Lower lobe of right lung (tissue), 2 donors: ENCODE data around the gene PLA2G2E. TPM values are rescaled to one million over a fixed set of nuclear protein-coding genes. Genes with fewer than 3 reads are reported as not detected.

ENCODE experiments used
- ATAC-seq, 2 donors: fragments of 200-7000 bp; cut with Tn5 transposase; one replicate each; pipeline ENCODE4 v1.9.1; 2020 to 2022; ENCODE audit warnings: mild to moderate bottlenecking in 2 of 2, moderate library complexity in 2 of 2
- DNase-seq: peaks from one replicate; pipeline ENCODE4 v3.0.0-alpha.2; 2020
- H3K27ac ChIP-seq: fragments of 200-600 bp; one replicate; pipeline ENCODE4 v1.8.0; 2022
- H3K27me3 ChIP-seq: fragments of 200-600 bp; one replicate; pipeline ENCODE4 v1.8.0; 2022; ENCODE audit warnings: low read depth
- H3K36me3 ChIP-seq: fragments of 200-600 bp; one replicate; pipeline ENCODE4 v1.8.0; 2022; ENCODE audit warnings: mild to moderate bottlenecking
- H3K4me1 ChIP-seq: fragments of 200-600 bp; one replicate; pipeline ENCODE4 v1.8.0; 2022
- H3K4me3 ChIP-seq: fragments of 200-600 bp; one replicate; pipeline ENCODE4 v1.8.0; 2022; ENCODE audit warnings: mild to moderate bottlenecking
- H3K9me3 ChIP-seq: fragments of 200-600 bp; one replicate; pipeline ENCODE4 v1.8.0; 2022
- CTCF ChIP-seq: fragments of 200-600 bp; IDR thresholded peaks from one replicate; pipeline ENCODE4 v1.8.0; 2022; ENCODE audit warnings: antibody characterized with exemption, mild to moderate bottlenecking
- intact Hi-C: fragments of 100-400 bp; cut with DNase I; formaldehyde crosslinking; loops from one replicate; pipeline ENCODE4 v1.11.0; 2022
- total RNA-seq: library from RNA; stranded (reverse); fragmentation: NEBNext Ultra II Directional; extraction: Animal tissue kit (Norgen Biotek cat#: 25700); gene quantifications from one replicate; pipeline ENCODE4 v1.2.1, GENCODE V29; 2021
- donor health status: DM: no; HTN: yes; CAD: no; lungs with severe emphysema.

The PLA2G2E gene
- total RNA-seq, 1 donor from 2014 or later = not detected

GRCh38 chr1:19877821-19878636 is 45.4 kb downstream of the PLA2G2E start:
- Histone ChIP-seq H3K27ac (no peak overlapping the region), H3K36me3 (no peaks in the 10 kb centered on the region), H3K9me3 (no peaks in the 10 kb centered on the region), H3K4me1 (peaks cover 2% of the 10 kb centered on the region), H3K27me3 (peaks cover 8% of the 10 kb centered on the region), H3K4me3 (no peak overlapping the region)
- intact Hi-C loops = no loop called here
- ATAC-seq = no peak
- TF ChIP-seq CTCF = no peak
- DNase-seq = no peak

DNA sequence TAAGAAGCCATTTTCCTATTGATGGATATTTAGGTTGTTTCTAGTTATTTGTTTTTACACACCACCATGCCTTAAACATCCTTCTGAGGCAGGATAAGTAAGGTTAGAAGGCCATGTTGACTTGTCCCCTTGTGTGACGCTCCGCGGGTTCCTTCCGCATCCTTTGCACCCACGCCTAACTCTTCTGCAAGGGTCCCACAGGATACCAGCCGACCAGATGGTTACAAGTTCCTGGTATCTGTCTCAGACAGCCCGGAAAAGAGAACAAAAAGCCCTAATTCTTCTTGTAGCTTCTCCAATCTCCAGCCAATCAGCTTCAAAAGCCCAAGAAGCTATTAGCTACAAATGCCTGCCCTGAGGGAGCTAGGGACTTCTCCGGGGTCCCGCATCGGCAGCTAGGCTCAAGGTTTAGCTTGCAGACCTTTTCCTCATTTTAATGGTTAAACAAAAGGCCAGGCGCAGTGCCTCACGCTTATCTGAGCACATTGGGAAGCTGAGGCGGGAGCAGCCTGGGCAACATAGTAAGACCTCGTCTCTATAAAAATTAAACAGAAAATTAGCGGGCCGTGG is 46.2 kb downstream of the PLA2G2E start:
- no peak overlapping the region for H3K4me3 ChIP-seq
- DNase-seq (no peak), ATAC-seq (no peak)
- no peak for TF ChIP-seq CTCF
- intact Hi-C loops = no loop called here
- no peaks in the 10 kb centered on the region for H3K4me1 ChIP-seq
- no peaks in the 10 kb centered on the region for H3K9me3 ChIP-seq
- H3K27me3 ChIP-seq = peaks cover 8% of the 10 kb centered on the region
- H3K36me3 ChIP-seq = no peaks in the 10 kb centered on the region
- H3K27ac ChIP-seq = no peak overlapping the region

- no peak for DNase-seq
- intact Hi-C loops = no loop called here
- H3K9me3 ChIP-seq = no peaks in the 10 kb centered on the region
- peaks cover 25% of the 10 kb centered on the region for H3K27me3 ChIP-seq
- ATAC-seq = peak in 1 of 2 donors; percentile 27
- H3K36me3 ChIP-seq = no peaks in the 10 kb centered on the region
- no peaks in the 10 kb centered on the region for H3K4me1 ChIP-seq
- H3K27ac ChIP-seq = no peak overlapping the region
- no peak overlapping the region for H3K4me3 ChIP-seq
- no peak for TF ChIP-seq CTCF
Measured at GRCh38 chr1:19872190-19872589, 51.2 kb downstream of the PLA2G2E start.

Other genes with a start within 250 kb of the PLA2G2E start
- gene TMCO4, start 123.7 kb downstream of the PLA2G2E start, total RNA-seq = 26.3 TPM
- gene RNF186, start 108.3 kb downstream of the PLA2G2E start, total RNA-seq = not detected
- gene OTUD3, start 41.2 kb downstream of the PLA2G2E start, total RNA-seq = 11.5 TPM
- gene PLA2G2A, start 56.0 kb upstream of the PLA2G2E start, total RNA-seq = 181 TPM
- gene PLA2G5, start 146.6 kb upstream of the PLA2G2E start, total RNA-seq = 7.4 TPM
- 0.27 TPM for gene PLA2G2D, start 195.9 kb upstream of the PLA2G2E start, total RNA-seq
- not detected for gene PLA2G2F, start 215.7 kb upstream of the PLA2G2E start, total RNA-seq